ENCODE results near the gene MIOS. TPM values are rescaled to one million over a fixed set of nuclear protein-coding genes. Genes with fewer than 3 reads are reported as not detected.
"Not testable (repeated sequence)": the region's sequence is repeated elsewhere in the genome, so short reads cannot be mapped to it uniquely, and the experiment has no call there.

The MIOS gene
- total RNA-seq, 1 donor from 2014 or later: 64.9 TPM

- H3K4me3 ChIP-seq (ENCODE audit: low read depth, low read length): no peak overlapping the region
- no peak for TF ChIP-seq CTCF (conservative IDR thresholded peaks at IDR 0.05; ENCODE audit: low read depth, low read length)
- no peak for DNase-seq (ENCODE audit: low read depth)
Measured at GRCh38 chr7:7553386-7553785, 13.3 kb upstream of the MIOS start.

- TF ChIP-seq CTCF (conservative IDR thresholded peaks at IDR 0.05; ENCODE audit: low read depth, low read length): no peak
- H3K4me3 ChIP-seq (ENCODE audit: low read depth, low read length): no peak overlapping the region
- peak; percentile 44 for DNase-seq (ENCODE audit: low read depth)
Measured at GRCh38 chr7:7554021-7554432, 12.7 kb upstream of the MIOS start.

GRCh38 chr7:7554649-7555575, 11.8 kb upstream of the MIOS start:
- no peak overlapping the region for H3K4me3 ChIP-seq (ENCODE audit: low read depth, low read length)
- no peak for TF ChIP-seq CTCF (conservative IDR thresholded peaks at IDR 0.05; ENCODE audit: low read depth, low read length)
- DNase-seq (ENCODE audit: low read depth): no peak

GRCh38 chr7:7556852-7557251, 9.8 kb upstream of the MIOS start:
- no peak overlapping the region for H3K4me3 ChIP-seq (ENCODE audit: low read depth, low read length)
- no peak for TF ChIP-seq CTCF (conservative IDR thresholded peaks at IDR 0.05; ENCODE audit: low read depth, low read length)
- DNase-seq (ENCODE audit: low read depth): no peak

GRCh38 chr7:7557252-7557651, 9.4 kb upstream of the MIOS start:
- H3K4me3 ChIP-seq (ENCODE audit: low read depth, low read length): no peak overlapping the region
- TF ChIP-seq CTCF (conservative IDR thresholded peaks at IDR 0.05; ENCODE audit: low read depth, low read length): no peak
- no peak for DNase-seq (ENCODE audit: low read depth)

- not testable (repeated sequence) for DNase-seq (ENCODE audit: low read depth); H3K4me3 ChIP-seq (ENCODE audit: low read depth, low read length)
Measured at GRCh38 chr7:7561591-7561990, 5.1 kb upstream of the MIOS start.

GRCh38 chr7:7562736-7563135, 3.9 kb upstream of the MIOS start:
- DNase-seq (ENCODE audit: low read depth): no peak
- TF ChIP-seq CTCF (conservative IDR thresholded peaks at IDR 0.05; ENCODE audit: low read depth, low read length): no peak
- no peak overlapping the region for H3K4me3 ChIP-seq (ENCODE audit: low read depth, low read length)
